Kidney epithelial cell (primary cell): ENCODE results near the gene IL9R. TPM values are rescaled to one million over a fixed set of nuclear protein-coding genes. Genes with fewer than 3 reads are reported as not detected.
"Not testable (repeated sequence)": the region's sequence is repeated elsewhere in the genome, so short reads cannot be mapped to it uniquely, and the experiment has no call there.

ENCODE experiments used
- DNase-seq: peaks from one replicate; pipeline ENCODE4 v3.0.0-alpha.2; 2010; ENCODE audit warnings: low read depth
- H3K27me3 ChIP-seq: 2 replicates; pipeline ENCODE4 v1.6.0; 2011; ENCODE audit warnings: low read length; ENCODE audit not compliant: control insufficient read depth, insufficient read depth
- H3K36me3 ChIP-seq: 2 replicates; pipeline ENCODE4 v1.5.1; 2011; ENCODE audit warnings: low read length; ENCODE audit not compliant: control insufficient read depth, insufficient read depth
- H3K4me3 ChIP-seq: 2 replicates; pipeline ENCODE4 v1.5.1; 2011; ENCODE audit warnings: low read depth, mild to moderate bottlenecking, control low read depth, low read length
- CTCF ChIP-seq: IDR thresholded peaks from 2 replicates; pipeline ENCODE4 v1.5.1; 2011; ENCODE audit warnings: mild to moderate bottlenecking, moderate library complexity, low read length, control low read depth, inconsistent platforms; ENCODE audit not compliant: insufficient read depth, poor library complexity, severe bottlenecking
- total RNA-seq: library from RNA; depleted of rRNA; stranded (reverse); fragments of >200 nt; gene quantifications from 2 replicates; pipeline ENCODE4 v1.2.3, GENCODE V29; 2015

Gene IL9R
- total RNA-seq, 1 donor from 2014 or later = not detected

GRCh38 chrX:155988859-155989258, 8.6 kb upstream of the IL9R start:
- TF ChIP-seq CTCF = no peak
- no peak for DNase-seq
- no peak overlapping the region for H3K4me3 ChIP-seq
- H3K36me3 ChIP-seq = no peaks in the 10 kb centered on the region
- H3K27me3 ChIP-seq = no peaks in the 10 kb centered on the region

GRCh38 chrX:155993421-155993820, 4.1 kb upstream of the IL9R start:
- no peak for DNase-seq
- TF ChIP-seq CTCF = no peak
- H3K27me3 ChIP-seq = no peaks in the 10 kb centered on the region

GRCh38 chrX:155995321-155995875, 2.1 kb upstream of the IL9R start:
- no peak for DNase-seq
- no peak for TF ChIP-seq CTCF
- Histone ChIP-seq H3K27me3 (no peaks in the 10 kb centered on the region), H3K4me3 (no peak overlapping the region), H3K36me3 (no peaks in the 10 kb centered on the region)

More at GRCh38 chrX:155993421-155993820, 4.1 kb upstream of the IL9R start:
- Histone ChIP-seq H3K4me3 (no peak overlapping the region), H3K36me3 (no peaks in the 10 kb centered on the region)

GRCh38 chrX:155998116-155998515, 620 bp downstream of the IL9R start:
- Histone ChIP-seq H3K36me3 (no peaks in the 10 kb centered on the region), H3K4me3 (no peak overlapping the region), H3K27me3 (no peaks in the 10 kb centered on the region)
- TF ChIP-seq CTCF = no peak
- DNase-seq = no peak

- no peak for DNase-seq
These were observed 1.4 kb downstream of the IL9R start for GRCh38 chrX:155998761-155999510.

GRCh38 chrX:155999751-156000150, 2.3 kb downstream of the IL9R start:
- not testable (repeated sequence) for DNase-seq, H3K36me3 ChIP-seq, H3K27me3 ChIP-seq, H3K4me3 ChIP-seq

More at GRCh38 chrX:155998761-155999510, 1.4 kb downstream of the IL9R start:
- no peak for TF ChIP-seq CTCF
- no peaks in the 10 kb centered on the region for H3K27me3 ChIP-seq
- no peaks in the 10 kb centered on the region for H3K36me3 ChIP-seq
- no peak overlapping the region for H3K4me3 ChIP-seq
